GM06990 (cell line): ENCODE results near the gene RPA4.
"Not testable (repeated sequence)": the region's sequence is repeated elsewhere in the genome, so short reads cannot be mapped to it uniquely, and the experiment has no call there.

Experiments used
- DNase-seq: peaks from one replicate; pipeline ENCODE4 v3.0.0-alpha.2; 2011; ENCODE audit not compliant: insufficient read length; ENCODE audit errors: extremely low read depth
- H3K27me3 ChIP-seq: replicated peaks from 2 replicates; pipeline ENCODE4 v1.6.0; 2011; ENCODE audit warnings: low read length; ENCODE audit not compliant: control insufficient read depth, insufficient read depth
- H3K36me3 ChIP-seq: 2 replicates; pipeline ENCODE4 v1.5.1; 2011; ENCODE audit warnings: low read length; ENCODE audit not compliant: control insufficient read depth, insufficient read depth
- H3K4me3 ChIP-seq: replicated peaks from 2 replicates; pipeline ENCODE4 v1.5.1; 2011; ENCODE audit warnings: low read depth, mild to moderate bottlenecking, control low read depth, low read length
- TF ChIP-seq, protein P1 (sequence below): IDR thresholded peaks from 2 replicates; pipeline ENCODE4 v1.5.1; 2011; ENCODE audit warnings: low read length, control low read depth, mild to moderate bottlenecking, inconsistent platforms; ENCODE audit not compliant: insufficient read depth, poor library complexity, severe bottlenecking

RPA4 gene, protein sequence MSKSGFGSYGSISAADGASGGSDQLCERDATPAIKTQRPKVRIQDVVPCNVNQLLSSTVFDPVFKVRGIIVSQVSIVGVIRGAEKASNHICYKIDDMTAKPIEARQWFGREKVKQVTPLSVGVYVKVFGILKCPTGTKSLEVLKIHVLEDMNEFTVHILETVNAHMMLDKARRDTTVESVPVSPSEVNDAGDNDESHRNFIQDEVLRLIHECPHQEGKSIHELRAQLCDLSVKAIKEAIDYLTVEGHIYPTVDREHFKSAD

DNA sequence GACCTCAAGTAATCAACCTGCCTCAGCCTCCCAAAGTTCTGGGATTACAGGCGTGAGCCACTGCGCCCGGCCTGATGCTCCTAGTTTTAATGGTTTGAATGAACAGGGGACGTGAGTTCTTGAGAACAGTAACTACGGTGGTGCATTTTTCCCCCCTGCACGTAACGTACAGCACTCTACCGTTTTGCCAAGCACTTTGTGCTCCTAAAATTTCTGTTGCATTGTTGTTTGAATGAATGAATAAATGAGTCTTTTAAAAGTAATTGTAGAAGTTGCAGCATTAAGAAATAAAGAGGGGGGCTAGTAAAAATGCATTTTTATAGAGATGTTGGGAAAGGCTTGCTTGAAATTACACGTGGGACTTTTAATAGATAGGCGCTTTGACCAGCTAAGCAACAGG is at the start of gene RPA4:
TSS of gene RPA4 (plus strand) at position 301 of the 400 bp plus-strand sequence. CDS start 403 bp downstream, outside the sequence.
- TF ChIP-seq, protein P1, sequence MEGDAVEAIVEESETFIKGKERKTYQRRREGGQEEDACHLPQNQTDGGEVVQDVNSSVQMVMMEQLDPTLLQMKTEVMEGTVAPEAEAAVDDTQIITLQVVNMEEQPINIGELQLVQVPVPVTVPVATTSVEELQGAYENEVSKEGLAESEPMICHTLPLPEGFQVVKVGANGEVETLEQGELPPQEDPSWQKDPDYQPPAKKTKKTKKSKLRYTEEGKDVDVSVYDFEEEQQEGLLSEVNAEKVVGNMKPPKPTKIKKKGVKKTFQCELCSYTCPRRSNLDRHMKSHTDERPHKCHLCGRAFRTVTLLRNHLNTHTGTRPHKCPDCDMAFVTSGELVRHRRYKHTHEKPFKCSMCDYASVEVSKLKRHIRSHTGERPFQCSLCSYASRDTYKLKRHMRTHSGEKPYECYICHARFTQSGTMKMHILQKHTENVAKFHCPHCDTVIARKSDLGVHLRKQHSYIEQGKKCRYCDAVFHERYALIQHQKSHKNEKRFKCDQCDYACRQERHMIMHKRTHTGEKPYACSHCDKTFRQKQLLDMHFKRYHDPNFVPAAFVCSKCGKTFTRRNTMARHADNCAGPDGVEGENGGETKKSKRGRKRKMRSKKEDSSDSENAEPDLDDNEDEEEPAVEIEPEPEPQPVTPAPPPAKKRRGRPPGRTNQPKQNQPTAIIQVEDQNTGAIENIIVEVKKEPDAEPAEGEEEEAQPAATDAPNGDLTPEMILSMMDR, result no peak
- Histone ChIP-seq H3K4me3 (no peak within 1 kb of the TSS), H3K36me3 (no peaks in the 10 kb centered on the region), H3K27me3 (no peaks in the 10 kb centered on the region)
- DNase-seq, result no peak

DNA sequence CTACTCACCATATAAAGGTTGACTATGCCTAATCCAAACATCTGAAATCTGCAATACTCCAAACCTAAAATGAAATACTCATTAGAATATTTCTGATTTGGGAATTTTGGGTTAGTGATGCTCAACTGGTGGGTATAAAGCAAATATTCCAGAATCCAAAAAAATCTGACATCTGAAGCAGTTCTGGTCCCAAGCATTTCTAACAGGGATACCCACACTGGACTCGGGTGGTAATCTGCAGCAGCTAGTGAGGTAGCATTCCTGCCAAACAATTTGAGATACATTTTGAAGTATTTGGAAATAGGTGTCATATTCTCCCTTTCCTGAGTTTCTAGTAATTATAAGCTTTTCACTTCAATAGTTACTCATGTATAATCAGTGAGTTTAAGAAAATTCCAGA is 49.6 kb upstream of the RPA4 start:
- TF ChIP-seq, protein P1, result no peak
- DNase-seq, result no peak
- H3K4me3 ChIP-seq, result no peak overlapping the region
- H3K27me3 ChIP-seq, result no peaks in the 10 kb centered on the region
- H3K36me3 ChIP-seq, result no peaks in the 10 kb centered on the region

DNA sequence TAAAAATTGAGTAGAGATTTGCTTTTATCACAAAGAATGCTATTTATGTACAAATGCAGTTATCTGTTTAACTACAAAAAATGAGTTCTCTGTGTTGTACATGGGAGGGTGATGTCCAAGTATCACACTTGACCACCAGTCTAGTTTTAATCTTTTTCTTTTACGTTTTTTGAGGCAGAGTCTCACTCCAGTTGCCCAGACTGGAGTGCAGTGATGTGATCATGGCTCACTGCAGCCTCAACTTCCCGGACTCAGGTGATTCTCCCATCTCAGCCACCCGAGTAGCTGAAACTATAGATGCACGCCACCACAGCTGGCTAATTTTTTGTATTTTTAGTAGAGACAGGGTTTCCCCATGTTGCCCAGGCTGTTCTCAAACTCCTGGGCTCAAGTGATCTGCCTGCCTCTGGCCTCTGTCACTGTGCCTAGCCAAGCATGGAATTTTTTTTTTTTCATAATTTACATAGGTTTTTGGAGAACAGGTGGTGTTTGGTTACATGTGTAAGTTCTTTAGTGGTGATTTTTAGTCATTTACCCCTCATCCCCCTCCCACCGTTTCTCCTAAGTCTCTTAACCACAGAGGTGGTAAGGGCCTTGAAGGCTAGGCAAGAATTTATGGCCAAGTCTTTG is 47.9 kb upstream of the RPA4 start:
- DNase-seq, result peak; percentile 59
- Histone ChIP-seq H3K36me3 (no peaks in the 10 kb centered on the region), H3K27me3 (no peaks in the 10 kb centered on the region), H3K4me3 (no peak overlapping the region)
- TF ChIP-seq, protein P1, result no peak

DNA sequence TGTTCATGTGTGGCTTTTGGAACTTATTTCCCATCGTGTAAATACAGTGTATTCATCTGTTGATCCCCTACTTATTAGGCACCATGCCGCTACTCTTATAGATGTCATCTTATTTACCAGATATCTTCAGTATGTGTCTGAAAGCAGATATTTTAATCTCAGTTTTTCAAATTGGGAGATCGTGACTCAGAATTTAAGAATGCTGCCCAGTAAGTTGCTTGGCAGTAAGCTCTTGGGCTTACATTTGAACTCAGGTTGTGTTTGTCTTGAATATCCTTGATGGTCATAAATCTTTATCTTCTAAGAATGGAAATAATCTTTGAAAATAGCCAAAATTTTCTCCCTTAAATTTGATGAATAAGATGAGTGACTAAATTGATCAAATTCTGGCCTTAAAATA is 45.9 kb upstream of the RPA4 start:
- Histone ChIP-seq H3K4me3 (peak overlapping the region; percentile 7; the same call in 1 of the 2 replicates), H3K36me3 (no peaks in the 10 kb centered on the region), H3K27me3 (no peaks in the 10 kb centered on the region)
- TF ChIP-seq, protein P1, result no peak
- DNase-seq, result no peak

DNA sequence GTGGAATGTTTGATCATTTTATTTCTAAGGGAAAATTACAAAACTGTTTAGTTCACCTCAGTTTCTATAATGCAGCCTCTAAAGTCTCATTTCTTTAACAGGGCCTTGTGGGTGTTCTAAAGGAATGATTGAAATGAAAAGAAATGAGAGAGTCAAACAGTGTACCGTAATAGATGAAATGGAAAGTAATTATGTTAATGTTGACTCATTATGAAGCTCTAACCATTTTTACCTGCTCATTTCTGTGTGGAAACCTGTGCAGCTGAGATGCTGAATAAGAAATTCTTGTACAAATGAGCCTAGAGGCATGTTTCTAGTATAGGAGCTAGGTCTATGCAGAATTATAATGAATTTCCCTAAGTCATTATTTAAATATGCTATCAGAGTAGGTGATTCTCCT is 45.2 kb upstream of the RPA4 start:
- TF ChIP-seq, protein P1, result no peak
- Histone ChIP-seq H3K27me3 (no peaks in the 10 kb centered on the region), H3K36me3 (no peaks in the 10 kb centered on the region), H3K4me3 (0 out of 2 replicates have a peak overlapping the region, but pooled peaks have one; percentile 5)
- peak; percentile 23 for DNase-seq

DNA sequence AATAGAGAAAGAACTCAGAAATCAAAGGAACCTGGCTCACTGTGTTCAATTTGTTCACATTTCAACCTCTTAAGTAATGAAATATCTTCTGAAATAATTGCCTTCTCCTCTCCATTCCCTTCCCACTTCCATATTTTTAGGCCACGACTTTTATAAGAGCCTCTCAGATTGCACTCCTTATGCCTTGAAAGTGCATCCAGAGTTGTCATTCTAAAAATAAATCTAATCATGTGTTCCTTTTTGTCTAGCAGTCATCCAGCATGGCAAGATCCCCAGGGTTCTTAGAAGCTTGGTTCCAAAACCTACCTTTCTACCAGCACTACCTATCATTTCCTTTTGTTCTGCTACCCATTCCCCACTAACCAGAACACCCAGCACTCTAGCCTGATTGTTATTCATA is 42.4 kb upstream of the RPA4 start:
- Histone ChIP-seq H3K27me3 (no peaks in the 10 kb centered on the region), H3K36me3 (no peaks in the 10 kb centered on the region), H3K4me3 (no peak overlapping the region)
- TF ChIP-seq, protein P1, result no peak
- no peak for DNase-seq

DNA sequence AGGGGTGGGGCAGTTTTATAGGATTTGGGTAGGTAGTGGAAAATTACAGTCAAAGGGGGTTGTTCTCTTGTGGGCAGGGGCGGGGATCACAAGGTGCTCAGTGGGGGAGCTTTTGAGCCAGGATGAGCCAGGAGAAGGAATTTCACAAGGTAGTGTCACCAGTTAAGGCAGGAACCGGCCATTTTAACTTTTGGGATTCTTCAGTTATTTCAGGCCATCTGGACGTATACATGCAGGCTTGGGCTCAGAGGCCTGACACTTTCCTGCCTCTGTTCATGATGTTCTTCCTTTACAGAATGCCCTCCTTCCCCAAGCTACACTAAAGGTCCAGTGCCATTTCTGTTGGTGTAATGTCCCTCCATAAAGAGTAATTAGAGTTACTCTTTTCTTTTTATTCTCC is 41.8 kb upstream of the RPA4 start:
- H3K4me3 ChIP-seq, H3K27me3 ChIP-seq, DNase-seq, H3K36me3 ChIP-seq: not testable (repeated sequence)
